ENCODE measurements around the gene GLCE.

Gene GLCE

DNA sequence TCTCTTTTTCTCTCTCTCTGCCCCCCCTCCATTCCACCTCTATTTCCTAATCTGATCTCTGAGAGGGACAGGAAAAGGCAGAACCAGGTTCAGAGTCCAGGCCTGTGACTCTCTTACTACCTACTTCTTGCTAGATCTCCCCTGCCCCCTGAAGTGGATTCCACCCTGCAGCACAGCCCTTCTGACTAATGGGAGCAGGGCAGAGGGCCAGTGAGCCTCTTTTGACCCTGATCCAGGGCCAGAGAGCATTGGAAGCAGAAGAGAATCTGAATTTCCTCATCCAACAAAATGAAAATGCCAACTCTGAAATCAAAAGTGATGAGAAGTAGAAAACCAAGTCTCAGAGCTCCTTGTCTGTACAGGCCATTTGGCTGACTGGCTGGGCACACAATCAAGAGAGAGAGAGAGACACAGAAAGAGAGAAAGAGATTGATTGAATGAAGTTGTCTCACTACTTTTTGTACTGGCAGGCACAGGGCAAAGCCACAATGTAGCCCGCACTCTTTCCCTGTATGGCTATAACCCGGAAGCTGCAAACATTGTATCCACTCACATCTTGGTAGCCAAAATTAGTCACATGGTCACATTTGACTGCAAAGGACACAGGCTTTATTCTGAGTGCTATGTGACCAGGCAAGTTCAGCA is 31.6 kb upstream of the GLCE start:
- Mint-ChIP-seq H3K9me3 (no peaks in the 10 kb centered on the region), H3K4me1 (peaks cover 5% of the 10 kb centered on the region), H3K4me3 (no peak overlapping the region), H3K36me3 (no peaks in the 10 kb centered on the region), H3K27me3 (peaks cover 11% of the 10 kb centered on the region), H3K27ac (no peak overlapping the region)
- no peak for DNase-seq
- CTCF ChIA-PET: interaction anchor here (1.6 kb wide), 1 partner anchor 10 kb away, joined by 5 read pairs; no protein-coding TSS in a partner anchor

DNA sequence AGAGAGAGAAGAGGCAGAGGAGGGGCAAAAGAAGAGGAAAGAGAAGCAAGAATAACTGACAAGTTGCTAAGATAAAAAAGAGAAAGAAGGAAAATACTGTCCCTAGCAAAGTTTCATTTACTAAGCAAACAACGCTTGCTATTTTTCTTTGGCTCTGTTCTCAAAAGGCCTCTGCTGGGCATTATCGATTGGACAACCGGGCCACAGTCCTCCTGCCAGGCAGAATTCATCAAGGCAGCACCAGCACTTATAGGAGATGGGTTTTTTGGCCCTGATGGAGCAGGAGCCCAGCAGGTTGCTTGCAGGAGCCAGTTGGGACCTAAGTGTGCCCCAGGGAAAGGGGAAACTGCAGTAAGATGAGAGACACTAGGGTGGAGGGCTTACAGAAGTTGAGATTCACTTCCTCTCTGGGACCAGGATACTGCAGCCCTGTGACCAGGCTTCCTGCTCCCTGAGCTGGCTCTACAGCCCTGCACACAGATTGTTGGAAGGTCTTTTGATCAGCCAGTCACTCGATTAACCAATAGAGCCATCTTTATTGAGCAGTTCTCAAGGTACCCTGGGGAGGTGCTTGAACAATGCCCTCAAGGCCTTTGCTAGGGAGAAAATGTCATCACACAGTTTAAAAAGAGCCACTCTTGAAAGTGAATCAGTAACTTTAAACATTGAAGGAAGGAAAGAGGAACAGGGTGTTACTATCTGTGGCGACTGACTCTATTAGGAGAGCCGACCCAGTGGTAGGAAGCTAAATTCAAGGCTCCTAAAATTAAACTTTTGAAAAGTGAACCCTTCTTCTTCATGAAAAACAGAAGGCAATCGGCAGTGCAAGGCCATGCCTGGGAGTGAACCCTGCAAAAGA is 28.8 kb upstream of the GLCE start:
- H3K4me3 Mint-ChIP-seq: no peak overlapping the region
- no peaks in the 10 kb centered on the region for H3K9me3 Mint-ChIP-seq
- peaks cover 18% of the 10 kb centered on the region for H3K27me3 Mint-ChIP-seq
- no peaks in the 10 kb centered on the region for H3K4me1 Mint-ChIP-seq
- CTCF ChIA-PET: no interaction called here
- no peak for DNase-seq
- H3K36me3 Mint-ChIP-seq: no peaks in the 10 kb centered on the region
- no peak overlapping the region for H3K27ac Mint-ChIP-seq

DNA sequence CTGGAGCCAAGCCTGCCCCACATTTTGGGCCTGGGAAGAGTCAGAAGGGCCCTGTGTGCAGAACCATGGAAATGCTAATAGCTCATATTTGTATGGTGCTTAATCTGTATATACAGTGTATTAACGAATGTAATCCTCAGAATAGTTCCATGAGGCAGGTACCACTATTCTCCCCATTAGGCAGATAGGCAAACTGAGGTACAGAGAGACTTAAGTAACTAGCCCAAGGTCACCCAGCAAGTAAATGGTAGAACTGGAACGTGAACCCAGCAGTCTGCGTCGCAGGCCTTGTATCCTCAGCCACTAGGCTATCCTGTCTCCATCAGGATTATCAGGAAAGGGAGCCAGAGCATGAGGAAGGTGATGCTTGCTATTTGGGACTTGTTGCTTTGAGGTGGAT is 28.0 kb upstream of the GLCE start:
- Mint-ChIP-seq H3K27ac (no peak overlapping the region), H3K4me1 (no peaks in the 10 kb centered on the region), H3K27me3 (peaks cover 18% of the 10 kb centered on the region), H3K36me3 (no peaks in the 10 kb centered on the region), H3K9me3 (no peaks in the 10 kb centered on the region), H3K4me3 (no peak overlapping the region)
- no peak for DNase-seq
- CTCF ChIA-PET: no interaction called here

DNA sequence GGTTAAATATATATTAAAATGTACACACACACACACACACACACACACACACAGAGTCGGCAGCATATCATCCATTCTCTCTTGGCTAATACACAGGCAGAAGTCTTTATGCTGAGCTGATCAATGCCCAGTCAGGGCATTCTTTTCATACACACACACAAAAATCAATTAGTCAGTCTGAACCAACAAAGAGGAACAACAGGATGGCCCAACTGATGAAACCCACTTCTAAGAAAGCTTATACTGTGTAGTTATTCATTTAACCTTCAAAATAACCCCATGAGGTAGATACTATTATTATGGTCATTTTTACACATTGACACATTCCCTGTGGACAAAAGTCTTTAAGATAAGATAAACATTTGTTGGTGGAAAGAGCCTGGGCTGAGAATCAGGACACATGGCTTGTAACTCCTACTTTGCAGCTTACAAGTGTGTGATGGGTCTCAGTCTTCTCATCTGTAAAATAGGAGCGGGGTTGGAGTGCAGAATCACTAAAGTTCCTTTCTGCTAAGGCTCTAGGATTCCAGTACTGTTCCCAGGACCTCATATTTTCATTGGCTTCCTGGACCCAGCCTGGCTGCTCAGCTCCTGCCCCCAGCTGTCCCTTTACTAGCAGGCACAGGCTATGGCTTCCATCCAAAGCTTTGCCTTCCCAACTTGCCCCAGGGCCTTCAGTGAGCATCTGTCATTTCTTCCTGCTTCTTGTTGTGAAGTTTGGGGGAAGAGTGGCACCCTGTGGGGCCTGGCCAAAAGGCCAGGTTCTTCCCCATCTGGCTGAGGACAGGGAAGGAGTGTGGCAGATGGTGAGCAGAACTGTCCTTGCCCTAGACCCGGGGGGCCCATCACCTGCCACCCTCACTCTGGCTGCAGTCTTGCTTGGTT is 27.2 kb upstream of the GLCE start:
- H3K4me3 Mint-ChIP-seq: no peak overlapping the region
- CTCF ChIA-PET: no interaction called here
- H3K9me3 Mint-ChIP-seq: no peaks in the 10 kb centered on the region
- no peak for DNase-seq
- no peaks in the 10 kb centered on the region for H3K36me3 Mint-ChIP-seq
- H3K27me3 Mint-ChIP-seq: peaks cover 23% of the 10 kb centered on the region
- H3K27ac Mint-ChIP-seq: no peak overlapping the region
- no peaks in the 10 kb centered on the region for H3K4me1 Mint-ChIP-seq

DNA sequence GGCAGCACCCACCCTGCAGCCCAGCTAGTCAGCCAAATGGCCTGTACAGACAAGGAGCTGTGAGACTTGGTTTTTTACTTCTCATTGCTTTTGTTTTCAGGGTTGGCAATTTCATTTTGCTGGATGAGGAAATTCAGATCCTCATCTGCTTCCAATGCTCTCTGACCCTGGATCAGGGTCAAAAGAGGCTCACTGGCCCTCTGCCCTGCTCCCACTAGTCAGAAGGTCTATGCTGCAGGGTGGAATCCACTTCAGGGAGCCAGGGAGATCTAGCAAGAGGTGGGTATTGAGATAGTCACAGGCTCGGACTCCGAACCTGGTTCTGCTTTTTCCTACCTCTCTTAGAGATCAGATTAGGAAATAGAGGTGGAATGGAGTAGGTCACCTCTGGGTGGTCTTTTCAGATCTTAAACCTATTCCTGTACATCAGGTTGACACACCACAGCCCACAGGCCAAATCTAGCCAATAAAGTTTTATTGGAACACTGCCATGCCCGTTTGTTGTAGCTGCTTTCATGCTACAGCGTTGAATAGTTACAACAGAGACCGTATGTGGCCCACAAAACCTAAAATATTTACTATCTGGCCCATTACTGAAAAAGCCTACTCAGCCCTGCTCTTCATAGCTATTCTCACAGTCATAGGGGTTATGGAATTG is 26.4 kb upstream of the GLCE start:
- H3K4me3 Mint-ChIP-seq: no peak overlapping the region
- H3K27ac Mint-ChIP-seq: no peak overlapping the region
- no peaks in the 10 kb centered on the region for H3K36me3 Mint-ChIP-seq
- H3K4me1 Mint-ChIP-seq: no peaks in the 10 kb centered on the region
- DNase-seq: no peak
- H3K9me3 Mint-ChIP-seq: no peaks in the 10 kb centered on the region
- CTCF ChIA-PET: no interaction called here
- H3K27me3 Mint-ChIP-seq: peaks cover 23% of the 10 kb centered on the region

DNA sequence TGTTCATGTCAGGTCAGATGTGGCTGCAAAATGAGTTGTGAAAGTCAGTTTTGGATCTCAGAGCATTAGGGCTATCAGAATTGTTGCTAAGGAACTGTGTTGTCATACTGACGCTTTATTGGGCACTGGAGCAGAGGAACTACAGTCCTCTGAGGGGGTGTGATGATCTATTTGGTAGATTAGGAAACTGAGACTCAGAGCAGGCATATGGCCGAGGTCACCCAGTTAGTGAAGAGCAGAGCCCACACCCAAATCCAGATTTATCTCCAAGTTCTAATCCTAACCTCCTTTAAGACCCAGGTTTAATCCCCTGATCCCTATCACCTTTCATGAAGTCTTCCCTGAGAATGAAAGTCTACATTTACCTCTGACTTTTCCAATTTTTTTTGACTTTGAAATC is 25.6 kb upstream of the GLCE start:
- CTCF ChIA-PET: no interaction called here
- Mint-ChIP-seq H3K4me1 (no peaks in the 10 kb centered on the region), H3K36me3 (no peaks in the 10 kb centered on the region), H3K27ac (no peak overlapping the region), H3K9me3 (no peaks in the 10 kb centered on the region), H3K27me3 (peaks cover 27% of the 10 kb centered on the region), H3K4me3 (no peak overlapping the region)
- DNase-seq: no peak

DNA sequence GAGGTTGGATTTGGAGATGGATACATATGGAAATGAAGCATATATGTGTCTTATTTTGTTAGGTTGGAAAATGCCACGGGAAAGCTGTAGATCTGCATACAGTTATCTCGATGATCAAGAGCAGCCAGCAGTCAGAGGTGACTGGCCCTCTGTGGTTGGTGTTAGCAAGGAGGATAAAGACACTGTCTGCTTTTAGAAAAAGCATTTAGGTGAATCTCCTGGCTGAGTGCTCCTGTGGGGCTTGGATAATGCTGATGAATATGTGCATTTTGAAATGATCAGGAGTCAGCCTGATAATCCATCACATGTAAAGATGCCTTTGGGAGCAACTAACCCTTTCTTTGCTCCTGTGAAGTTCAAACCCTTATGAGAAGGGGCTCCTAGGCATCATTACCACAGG is 24.9 kb upstream of the GLCE start:
- Mint-ChIP-seq H3K27me3 (peaks cover 27% of the 10 kb centered on the region), H3K36me3 (no peaks in the 10 kb centered on the region), H3K9me3 (no peaks in the 10 kb centered on the region), H3K4me1 (no peaks in the 10 kb centered on the region), H3K4me3 (no peak overlapping the region), H3K27ac (no peak overlapping the region)
- CTCF ChIA-PET: no interaction called here
- DNase-seq: no peak

DNA sequence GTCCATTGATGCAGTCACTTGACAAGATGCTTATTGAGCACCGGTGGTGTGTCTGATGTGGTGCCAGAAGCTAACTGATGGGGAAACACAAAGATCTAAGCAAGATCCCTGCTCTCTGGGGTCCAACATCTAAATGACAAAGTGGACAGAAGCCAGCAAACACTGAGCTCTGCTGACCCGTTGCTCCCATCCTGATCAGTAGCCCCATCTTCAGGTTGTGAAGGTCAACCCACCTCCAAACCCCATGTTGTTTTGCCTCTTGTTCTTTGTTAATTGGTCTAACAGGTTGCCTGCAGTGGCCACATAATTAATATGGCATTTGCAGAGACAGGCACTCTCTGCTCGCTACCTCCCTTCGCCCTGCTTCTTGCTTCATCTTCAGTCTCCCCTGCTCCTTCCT is 21.5 kb upstream of the GLCE start:
- peaks cover 35% of the 10 kb centered on the region for H3K27me3 Mint-ChIP-seq
- CTCF ChIA-PET: interaction anchor here (1.1 to 1.7 kb wide), 3 partner anchors 10 to 96 kb away, joined by 3 to 5 read pairs (median 4); no protein-coding TSS in a partner anchor

DNA sequence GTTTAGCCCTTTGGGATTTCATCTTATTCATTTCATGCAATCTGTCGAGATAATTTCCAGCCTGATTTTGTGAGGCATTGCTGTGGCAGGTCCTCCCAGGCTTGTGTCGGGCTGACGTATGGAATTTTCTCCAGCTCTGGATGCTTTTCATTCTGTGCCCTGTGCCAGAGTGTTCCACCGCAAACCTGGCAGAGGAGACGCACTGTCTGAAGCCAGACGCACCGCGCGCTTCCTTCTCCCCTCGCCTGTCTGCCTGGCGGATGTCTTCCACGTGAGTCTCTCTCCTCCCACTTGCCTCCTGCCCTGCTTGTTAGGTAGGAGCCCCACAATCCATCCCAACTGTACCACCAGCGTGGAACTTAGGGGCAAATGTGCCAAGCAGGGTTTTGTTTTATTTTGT is 20.1 kb upstream of the GLCE start:
- H3K36me3 Mint-ChIP-seq: no peaks in the 10 kb centered on the region
- CTCF ChIA-PET: no interaction called here
- H3K27me3 Mint-ChIP-seq: peaks cover 38% of the 10 kb centered on the region
- H3K4me1 Mint-ChIP-seq: no peaks in the 10 kb centered on the region
- DNase-seq: no peak
- no peaks in the 10 kb centered on the region for H3K9me3 Mint-ChIP-seq
- H3K27ac Mint-ChIP-seq: no peak overlapping the region
- H3K4me3 Mint-ChIP-seq: no peak overlapping the region

More for the DNA sequence above, 21.5 kb upstream of the GLCE start:
- no peak for DNase-seq
- Mint-ChIP-seq H3K9me3 (no peaks in the 10 kb centered on the region), H3K27ac (no peak overlapping the region), H3K36me3 (no peaks in the 10 kb centered on the region), H3K4me1 (no peaks in the 10 kb centered on the region), H3K4me3 (no peak overlapping the region)

DNA sequence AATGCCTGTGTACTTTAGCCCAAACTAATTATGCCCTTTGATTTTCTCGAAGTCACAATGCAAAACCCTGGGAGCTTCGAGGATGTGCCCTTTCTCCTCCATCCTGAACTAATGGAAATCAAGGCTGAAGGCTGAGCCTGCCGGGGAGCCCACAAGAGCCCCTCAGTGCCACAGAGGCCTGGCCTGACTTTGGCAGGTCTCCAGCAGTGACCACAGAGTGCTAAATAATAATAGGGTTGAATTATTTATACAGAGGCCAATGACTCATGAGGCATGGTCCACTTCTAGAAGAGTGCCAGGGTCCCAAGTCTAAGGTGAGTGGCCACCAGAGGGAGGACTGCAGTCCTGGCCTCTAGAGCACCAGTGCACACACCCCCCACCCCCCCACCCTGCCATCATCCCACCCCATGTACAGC is 19.1 kb upstream of the GLCE start:
- CTCF ChIA-PET: no interaction called here
- no peaks in the 10 kb centered on the region for H3K9me3 Mint-ChIP-seq
- DNase-seq: no peak
- H3K4me1 Mint-ChIP-seq: no peaks in the 10 kb centered on the region
- H3K27ac Mint-ChIP-seq: no peak overlapping the region
- H3K4me3 Mint-ChIP-seq: no peak overlapping the region
- H3K27me3 Mint-ChIP-seq: peaks cover 41% of the 10 kb centered on the region
- H3K36me3 Mint-ChIP-seq: no peaks in the 10 kb centered on the region

DNA sequence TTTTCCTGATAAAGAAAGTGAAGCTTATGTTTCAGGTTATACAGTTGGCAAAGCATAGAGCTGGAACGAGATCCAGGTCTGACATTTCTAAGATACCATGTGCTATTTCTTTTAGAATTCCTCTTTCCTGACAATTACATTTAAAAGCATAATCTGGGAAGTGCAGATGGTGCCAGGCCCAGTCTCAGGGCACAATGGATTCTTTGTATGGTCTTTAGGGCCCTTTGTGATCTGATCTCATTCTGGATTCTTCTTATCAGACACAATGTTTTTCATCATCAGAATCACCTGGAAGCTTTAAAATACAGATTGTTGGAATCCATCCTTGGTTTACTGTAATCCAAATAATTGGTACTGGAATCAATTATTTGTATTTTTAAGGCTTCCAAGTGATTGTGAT is 18.6 kb upstream of the GLCE start:
- no peak overlapping the region for H3K27ac Mint-ChIP-seq
- H3K4me1 Mint-ChIP-seq: no peaks in the 10 kb centered on the region
- H3K36me3 Mint-ChIP-seq: no peaks in the 10 kb centered on the region
- peaks cover 41% of the 10 kb centered on the region for H3K27me3 Mint-ChIP-seq
- CTCF ChIA-PET: no interaction called here
- no peak overlapping the region for H3K4me3 Mint-ChIP-seq
- no peaks in the 10 kb centered on the region for H3K9me3 Mint-ChIP-seq
- DNase-seq: no peak

DNA sequence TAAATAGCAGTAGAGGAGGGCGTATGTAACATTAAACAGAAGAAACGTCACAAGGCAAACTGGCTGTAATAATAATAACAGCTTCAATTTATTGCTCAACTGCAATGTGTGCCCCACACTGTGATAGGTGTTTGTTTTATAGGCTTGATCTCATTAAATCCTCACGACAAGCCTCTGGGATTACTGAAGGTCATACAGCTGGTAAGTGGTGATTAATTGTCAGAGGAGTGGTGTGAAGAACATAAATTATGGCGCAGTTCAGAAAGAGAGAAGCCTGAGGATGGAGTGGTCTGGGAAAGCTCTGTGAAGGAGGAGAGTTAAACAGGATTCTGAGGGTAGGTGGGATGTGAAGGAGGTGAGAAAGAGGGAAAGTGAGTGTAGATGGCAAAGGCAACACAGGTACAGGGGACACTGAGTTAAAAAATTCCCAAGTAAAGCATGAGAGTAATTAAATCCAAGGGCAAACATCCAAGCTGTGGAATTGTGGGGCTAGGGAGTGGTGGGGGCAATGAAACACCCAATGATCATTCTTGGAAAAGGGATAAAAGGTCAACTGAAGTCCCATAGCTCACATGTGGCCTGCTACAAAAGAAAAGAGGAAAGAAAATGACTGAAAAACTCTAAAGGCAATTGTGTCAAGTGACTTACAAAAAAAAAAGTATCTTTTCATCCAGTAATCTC is 16.5 kb upstream of the GLCE start:
- no peak for DNase-seq
- H3K27ac Mint-ChIP-seq: no peak overlapping the region
- no peaks in the 10 kb centered on the region for H3K4me1 Mint-ChIP-seq
- no peaks in the 10 kb centered on the region for H3K36me3 Mint-ChIP-seq
- CTCF ChIA-PET: interaction anchor here (1.9 kb wide), 1 partner anchor 12 kb away, joined by 5 read pairs; no protein-coding TSS in a partner anchor
- peaks cover 40% of the 10 kb centered on the region for H3K27me3 Mint-ChIP-seq
- no peak overlapping the region for H3K4me3 Mint-ChIP-seq
- no peaks in the 10 kb centered on the region for H3K9me3 Mint-ChIP-seq

DNA sequence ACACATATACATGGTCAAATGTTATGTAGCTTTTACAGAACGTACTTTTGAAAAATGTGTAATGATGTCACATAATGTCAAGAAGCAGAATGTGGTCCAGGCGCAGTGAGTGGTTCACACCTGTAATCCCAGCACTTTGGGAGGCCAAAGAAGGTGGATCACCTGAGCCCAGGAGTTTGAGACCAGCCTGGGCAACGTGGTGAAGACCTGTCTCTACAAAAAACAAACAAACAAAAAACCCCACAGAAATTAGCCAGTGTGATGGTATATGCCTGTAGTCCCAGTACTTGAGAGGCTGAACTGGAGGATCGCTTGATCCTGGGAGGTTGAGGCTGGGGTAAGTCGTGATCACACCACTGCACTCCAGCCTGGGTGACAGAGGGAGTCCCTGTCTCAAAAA is 15.9 kb upstream of the GLCE start:
- no peaks in the 10 kb centered on the region for H3K36me3 Mint-ChIP-seq
- no peak overlapping the region for H3K4me3 Mint-ChIP-seq
- DNase-seq: no peak
- H3K27ac Mint-ChIP-seq: no peak overlapping the region
- H3K9me3 Mint-ChIP-seq: no peaks in the 10 kb centered on the region
- CTCF ChIA-PET: interaction anchor here (1.9 kb wide), 1 partner anchor 11 kb away, joined by 5 read pairs; no protein-coding TSS in a partner anchor
- no peaks in the 10 kb centered on the region for H3K4me1 Mint-ChIP-seq
- H3K27me3 Mint-ChIP-seq: peaks cover 38% of the 10 kb centered on the region
